Brain pericyte (primary cell): ENCODE measurements around the gene DNAJC10.
"Not testable (repeated sequence)": the region's sequence is repeated elsewhere in the genome, so short reads cannot be mapped to it uniquely, and the experiment has no call there.

Experiments used
- DNase-seq: peaks from one replicate; pipeline ENCODE4 v3.0.0-alpha.2; 2012; ENCODE audit warnings: low read depth, low spot score

The DNAJC10 gene

DNA sequence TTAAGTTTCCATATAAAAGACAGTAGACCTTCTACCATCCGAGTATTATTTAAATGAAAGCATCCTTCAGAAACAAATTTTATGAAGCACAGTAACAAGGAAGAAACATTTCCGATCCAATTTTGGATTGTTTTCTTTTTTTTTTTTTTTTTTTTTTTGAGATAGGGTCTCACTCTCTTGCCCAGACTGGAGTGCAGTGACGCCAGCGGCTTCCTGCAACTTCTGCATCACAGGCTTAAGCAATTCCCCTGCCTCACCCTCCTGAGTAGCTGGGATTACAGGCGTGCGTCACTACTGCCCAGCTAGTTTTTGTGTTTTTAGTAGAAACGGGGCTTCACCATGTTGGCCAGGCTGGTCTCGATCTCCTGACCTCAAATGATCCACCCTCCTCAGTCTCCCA is 3.1 kb downstream of the DNAJC10 start:
- DNase-seq, result not testable (repeated sequence)

DNA sequence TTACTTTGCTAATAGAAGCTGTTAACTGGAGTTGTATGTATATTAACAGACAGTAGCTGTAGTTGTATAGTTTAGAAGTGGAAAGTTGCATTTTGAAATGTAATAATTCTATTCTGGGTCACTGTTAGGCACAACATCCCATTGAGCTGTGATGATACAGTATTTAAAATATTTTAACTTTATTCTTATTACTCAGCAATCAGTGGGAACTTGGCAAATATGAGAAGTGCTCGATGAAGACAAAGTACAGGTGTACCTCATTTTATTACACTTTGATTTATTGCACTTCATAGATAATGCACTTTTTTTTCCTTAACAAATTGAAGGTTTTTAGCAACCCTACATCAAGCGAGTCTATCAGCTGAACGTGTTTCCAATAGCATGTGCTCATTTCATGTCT is 8.6 kb downstream of the DNAJC10 start:
- no peak for DNase-seq

DNA sequence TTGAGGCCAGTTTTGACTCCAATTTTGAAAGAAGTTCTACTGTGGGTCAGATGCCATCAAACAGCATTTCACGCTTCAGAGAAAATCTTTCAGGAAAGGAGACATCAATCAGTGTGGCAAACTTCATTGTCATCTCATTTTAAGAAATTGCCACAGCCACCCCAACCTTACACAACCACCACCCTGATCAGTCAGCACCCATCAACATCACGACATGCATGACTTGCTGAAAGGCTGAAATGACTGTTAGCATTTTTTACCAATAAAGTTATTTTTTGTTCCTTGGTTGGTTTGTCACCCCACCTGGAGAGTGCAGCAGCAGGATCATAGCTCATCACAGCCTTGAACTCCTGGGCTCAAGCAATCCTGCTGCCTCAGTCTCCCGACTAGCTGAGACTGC is 10.4 kb downstream of the DNAJC10 start:
- DNase-seq, result no peak

DNA sequence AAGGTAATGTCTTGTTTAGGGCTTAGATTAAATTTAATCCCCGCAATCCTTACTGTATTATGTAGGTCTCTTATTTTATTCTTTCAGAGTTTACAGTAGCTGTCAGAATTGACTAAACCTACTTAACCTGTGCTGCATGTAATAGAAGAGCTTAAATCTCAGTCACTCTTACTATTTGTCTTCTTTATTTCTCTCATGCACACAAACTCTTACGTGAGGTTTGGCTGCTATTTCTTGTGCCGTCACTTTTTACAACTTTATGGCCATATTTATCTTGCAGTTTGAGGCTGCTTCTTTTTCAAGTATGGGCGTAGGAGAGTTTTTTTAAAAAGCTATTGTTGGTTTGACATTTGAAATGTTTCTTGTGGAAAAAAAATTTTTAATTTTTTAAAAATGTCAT is 12.0 kb downstream of the DNAJC10 start:
- no peak for DNase-seq

DNA sequence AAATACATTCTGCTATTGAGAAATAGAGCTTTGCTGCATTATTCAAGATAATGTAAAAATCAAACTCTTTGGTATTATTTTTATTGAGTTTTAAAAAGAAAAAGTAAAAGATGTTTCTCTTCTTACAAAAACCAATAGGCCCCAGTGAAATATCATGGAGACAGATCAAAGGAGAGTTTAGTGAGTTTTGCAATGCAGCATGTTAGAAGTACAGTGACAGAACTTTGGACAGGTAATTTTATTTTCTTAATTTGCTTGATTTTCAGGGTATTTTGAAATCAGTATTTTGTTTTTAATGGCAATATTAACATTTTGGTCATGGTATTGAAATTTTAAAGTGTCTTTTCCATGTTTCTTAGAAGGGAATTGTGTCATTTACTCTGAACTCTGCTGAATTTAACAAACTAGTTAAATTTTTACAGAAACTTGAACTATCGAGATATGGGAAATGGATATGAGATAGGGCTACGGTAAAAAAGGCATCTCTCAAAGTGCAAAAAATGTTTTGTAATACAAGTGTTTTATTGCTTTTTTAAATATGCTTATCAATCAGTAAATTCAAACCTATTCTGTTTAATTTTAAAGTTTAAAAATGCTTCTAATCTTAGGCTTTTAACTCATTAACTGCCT is 13.8 kb downstream of the DNAJC10 start:
- no peak for DNase-seq

DNA sequence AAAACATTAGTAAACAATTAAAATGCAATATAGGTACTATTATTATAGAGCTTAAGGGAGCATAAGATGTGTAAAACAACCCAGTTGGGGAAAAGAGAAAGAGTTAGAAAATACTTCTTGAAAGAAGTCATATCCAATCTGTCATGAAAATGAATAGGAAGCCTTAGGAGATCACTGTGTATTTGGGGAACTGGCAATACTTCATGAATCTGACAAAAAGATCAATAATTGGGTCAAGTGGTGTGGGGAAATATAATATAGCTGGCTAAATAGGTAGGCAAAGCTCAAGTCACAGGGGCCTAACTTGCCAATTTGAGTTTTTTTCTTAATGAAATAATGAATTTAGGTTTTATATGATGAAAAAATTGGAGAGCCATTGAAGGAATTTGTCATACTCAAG is 14.4 kb downstream of the DNAJC10 start:
- DNase-seq, result no peak

DNA sequence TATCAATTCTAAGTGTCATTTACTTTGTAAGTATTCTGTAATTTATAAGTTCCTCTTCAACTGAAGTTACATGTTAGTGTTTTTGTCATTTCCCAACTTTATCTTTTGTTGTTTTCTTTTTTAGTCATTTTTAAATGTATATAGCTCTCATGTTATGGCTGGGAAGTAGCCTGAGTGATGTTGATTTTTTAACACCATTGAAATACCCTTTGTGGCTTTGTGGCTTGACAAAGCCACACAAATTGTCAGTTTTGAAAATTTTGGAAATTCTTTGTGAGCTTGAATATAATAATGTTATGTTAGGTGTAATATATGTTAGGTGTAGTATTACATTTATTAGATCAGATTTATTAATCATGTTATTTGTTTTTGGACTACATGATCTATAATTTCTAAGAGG is 16.7 kb downstream of the DNAJC10 start:
- no peak for DNase-seq

DNA sequence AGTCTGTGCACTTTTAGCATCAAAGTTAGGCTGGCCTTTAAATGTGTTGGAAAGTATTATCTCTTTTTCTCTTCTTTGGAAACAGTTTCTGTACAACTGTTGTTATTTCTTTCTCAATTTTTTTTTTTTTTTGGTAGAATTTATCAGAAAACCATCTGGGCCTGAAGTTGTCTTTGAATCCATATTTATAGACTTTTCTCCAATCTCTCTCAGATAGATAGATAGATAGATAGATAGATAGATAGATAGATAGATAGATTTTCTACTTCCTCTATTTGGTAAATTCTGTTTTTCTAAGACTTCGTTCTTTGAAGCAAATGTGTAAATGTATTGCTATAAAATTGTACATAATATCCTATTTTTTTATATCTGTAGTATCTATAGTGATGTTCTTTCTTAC is 17.5 kb downstream of the DNAJC10 start:
- no peak for DNase-seq

DNA sequence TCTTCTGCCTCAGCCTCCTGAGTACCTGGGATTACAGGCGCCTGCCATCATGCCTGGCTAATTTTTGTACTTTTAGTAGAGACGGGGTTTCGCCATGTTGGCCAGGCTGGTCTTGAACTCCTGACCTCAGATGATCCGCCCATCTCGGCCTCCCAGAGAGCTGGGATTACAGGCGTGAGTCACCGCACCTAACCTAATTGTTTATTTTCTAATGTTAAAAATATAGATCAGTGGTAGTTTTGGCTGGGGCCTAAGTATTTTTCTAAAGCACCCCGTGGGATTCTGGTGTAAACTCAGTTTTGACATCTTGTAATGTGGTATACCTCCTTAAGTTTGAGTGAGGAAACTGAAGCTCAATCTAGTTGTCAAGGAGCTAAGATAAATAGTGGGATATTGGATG is 20.8 kb downstream of the DNAJC10 start:
- DNase-seq, result not testable (repeated sequence)

DNA sequence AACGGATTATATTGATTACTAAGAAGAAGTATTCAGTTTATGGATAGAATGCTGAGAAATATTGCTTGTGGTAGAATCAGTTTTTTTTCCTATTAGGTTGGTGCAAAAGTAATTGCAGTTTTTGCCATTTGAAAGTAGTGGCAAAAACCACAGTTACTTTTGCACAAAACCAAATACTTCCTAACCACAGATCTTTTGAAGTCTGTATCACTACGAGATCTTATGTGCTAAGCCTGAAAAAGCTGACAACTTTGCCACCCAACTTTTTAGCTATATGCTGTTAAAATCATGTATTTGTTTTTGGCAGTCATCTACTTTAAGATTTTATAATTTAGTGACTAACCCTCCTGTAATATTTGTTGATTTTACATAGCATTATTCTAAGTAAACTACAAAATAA is 24.6 kb downstream of the DNAJC10 start:
- DNase-seq, result no peak

DNA sequence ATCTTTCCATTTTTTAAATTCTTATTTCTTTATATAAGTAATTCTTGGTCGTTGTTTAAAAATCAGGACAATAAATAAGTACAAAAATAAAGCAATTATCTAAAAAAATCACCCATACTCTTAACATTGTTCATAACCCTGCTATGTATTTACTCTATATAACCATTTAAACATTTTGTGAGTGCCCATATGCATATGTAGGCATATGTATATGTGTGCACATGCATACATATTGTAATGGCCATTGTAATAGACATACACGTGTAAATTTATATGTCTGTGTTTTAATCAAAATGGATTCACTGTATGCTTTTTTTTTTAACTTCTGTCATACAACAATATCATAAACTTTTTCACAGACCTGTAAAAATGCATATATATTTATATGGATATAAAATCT is 25.6 kb downstream of the DNAJC10 start:
- DNase-seq, result no peak

DNA sequence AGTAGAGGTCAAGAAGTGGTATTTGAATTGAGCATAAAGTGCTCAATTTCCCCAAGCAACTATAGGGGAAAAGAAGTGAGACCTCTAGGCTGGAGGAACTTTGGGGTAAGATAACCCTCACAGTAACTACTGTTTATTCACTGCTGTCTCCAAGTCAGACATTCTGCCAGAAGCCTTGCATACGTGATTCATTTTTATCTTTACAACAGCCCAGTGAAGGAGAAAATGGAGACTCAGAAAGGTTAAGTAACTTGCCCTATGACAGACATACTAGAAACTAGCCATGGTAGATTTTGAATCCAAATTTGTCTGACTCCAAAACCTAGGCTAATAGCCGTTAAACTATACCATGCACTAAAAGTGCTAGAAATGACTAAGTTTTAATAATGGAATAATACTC is 28.4 kb downstream of the DNAJC10 start:
- DNase-seq, result no peak

DNA sequence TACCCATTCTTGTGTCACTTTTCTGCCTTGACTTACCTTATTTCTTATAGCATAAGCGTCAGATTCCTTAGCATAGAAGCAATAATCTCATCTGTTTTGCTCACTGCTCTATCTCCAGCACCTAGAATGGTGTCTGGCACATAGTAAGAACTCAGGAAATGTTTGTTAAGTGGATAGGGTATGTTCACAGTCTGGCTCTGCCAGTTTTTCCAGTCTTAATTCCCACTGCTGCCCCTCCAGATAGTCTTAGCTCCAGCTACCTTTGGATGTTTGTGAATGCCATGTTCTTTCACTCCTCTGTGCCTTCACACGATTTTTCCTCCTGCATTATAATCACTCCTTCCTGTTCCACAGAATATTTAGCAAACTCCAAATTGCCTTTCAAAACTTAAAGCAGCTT is 29.0 kb downstream of the DNAJC10 start:
- DNase-seq, result no peak

DNA sequence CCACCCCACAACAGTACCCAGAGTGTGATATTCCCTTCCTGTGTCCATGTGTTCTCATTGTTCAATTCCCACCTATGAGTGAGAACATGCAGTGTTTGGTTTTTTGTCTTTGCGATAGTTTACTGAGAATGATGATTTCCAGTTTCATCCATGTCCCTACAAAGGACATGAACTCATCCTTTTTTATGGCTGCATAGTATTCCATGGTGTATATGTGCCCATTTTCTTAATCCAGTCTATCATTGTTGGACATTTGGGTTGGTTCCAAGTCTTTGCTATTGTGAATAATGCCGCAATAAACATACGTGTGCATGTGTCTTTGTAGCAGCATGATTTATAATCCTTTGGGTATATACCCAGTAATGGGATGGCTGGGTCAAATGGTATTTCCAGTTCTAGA is 29.8 kb downstream of the DNAJC10 start:
- not testable (repeated sequence) for DNase-seq

DNA sequence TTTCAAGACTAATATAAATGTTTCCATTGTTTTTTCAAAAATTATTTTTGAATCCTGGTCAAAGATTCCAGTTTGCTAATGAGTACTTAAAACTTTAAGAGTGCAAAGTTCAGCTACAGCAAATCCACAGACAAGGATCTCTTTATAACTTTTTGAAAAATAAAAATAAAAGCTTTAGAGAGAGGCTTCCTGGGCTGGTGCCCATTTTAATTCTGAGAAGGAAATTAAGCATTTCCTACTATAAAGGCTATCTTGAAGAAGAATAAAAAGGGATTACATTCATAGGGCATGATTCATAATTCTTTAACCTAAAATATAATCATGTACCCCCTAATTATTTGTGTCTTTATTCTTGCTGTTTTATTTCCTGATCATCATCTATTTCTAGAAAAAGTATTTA is 38.2 kb downstream of the DNAJC10 start:
- no peak for DNase-seq

DNA sequence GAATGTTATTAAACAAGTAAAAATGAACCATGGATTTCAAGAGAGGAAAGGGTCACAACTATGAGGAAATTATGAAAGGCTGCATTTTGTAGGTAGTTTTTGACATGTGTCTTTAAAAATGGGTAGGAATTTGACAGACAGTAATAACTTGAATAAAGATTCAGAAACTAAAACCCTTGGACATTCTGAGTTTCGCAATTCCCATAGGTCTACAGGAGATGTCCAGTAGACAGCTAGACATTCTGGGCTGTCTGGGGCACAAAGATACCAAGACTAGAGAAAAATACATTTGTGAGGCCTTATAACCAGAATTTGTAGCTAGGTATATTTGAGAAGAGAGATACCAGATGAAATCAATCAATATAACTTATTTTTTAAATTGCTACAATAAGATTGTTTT is 42.3 kb downstream of the DNAJC10 start:
- DNase-seq, result no peak

DNA sequence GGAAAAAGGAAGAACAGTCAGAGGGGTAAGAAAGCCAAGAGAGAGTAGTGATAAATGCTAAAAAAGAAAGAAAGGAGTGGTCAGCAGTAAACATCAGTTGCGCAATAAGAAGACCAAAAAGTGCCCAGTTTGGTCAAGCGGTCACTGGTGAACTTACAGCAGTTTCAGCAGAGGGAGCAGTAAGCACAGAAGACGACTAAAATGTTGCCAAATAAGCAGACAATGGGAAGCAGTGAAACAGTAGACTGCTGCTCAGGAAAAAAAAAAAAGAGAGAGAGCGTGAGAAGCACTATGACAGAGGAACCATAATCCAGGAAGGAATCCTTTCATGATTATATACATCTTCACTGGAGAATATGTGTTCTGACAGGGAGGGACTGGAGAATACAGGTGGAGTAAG is 45.8 kb downstream of the DNAJC10 start:
- no peak for DNase-seq

DNA sequence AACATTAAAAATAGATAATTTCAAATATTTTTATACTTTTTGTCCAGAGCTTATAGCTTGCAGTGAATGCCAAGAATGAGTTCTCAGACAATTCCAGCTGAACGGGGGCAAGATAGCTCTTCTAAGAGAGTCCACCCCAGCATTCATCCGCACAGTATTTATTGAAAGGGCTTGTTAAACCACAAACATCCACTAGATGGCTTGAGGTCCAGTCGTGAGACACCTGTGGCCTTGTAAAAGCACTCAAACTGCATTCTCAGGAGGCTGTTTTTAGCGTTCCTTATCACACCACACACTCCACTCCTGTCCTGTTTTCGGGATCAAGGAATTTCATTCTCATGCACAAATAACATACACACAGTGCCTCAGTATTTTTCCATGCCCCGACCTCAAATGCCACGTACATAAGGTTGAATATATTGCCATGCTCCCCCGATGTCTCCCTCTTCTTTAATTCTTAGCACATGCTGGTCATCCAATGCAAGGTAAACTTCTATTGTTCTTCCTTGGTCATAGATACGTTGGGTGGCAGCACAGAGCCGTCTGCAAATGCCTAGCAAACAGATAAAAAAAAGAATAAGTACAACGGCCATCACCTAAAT is 47.4 kb downstream of the DNAJC10 start:
- DNase-seq, result no peak

DNA sequence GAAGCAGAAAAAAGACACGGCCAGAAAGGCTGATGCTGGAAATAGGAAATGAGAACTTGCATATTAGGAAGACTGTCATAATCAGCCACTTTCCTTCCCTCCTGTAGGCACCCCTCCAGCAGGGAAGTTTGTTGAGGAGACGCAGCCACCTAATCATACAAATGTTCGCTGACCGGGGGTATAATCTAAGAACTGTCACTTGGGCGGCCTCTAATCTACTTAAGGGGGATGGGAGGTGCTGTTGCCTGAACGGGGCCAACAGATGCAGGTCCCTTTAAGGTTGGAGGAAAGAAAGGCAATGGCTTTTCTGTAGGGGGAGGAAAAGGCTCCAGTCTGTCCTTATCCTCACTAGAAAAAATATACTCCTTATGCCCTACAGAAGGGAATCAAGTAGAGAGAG is 50.6 kb downstream of the DNAJC10 start:
- DNase-seq, result no peak

DNA sequence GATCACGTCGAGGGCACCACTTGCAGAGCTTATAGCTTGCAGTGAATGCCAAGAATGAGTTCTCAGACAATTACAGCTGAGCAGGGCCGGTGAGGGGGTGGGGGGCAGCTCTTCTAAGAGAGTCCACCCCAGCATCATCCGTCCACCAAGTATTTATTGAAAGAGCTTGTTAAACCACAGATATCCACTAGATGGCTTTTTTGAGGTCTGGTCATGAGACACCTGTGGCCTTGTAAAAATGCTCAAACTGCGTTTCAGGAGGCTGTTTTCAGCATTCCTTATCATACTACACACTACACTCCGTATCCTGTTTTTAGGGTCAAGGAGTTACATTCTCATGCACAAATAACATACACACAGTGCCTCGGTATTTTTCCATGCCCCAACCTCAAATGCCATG is 51.5 kb downstream of the DNAJC10 start:
- DNase-seq, result no peak

DNA sequence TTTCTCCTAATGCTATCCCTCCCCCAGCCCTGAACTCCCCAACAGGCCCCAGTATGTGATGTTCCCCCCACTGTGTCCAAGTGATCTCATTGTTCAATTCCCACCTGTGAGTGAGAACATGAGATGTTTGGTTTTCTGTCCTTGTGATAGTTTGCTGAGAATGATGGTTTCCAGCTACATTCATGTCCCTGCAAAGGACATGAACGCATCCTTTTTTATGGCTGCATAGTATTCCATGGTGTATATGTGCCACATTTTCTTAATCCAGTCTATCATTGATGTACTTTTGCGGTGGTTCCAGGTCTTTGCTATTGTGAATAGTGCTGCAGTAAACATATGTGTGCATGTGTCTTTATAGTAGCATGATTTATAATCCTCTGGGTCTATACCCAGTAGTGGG is 52.9 kb downstream of the DNAJC10 start:
- not testable (repeated sequence) for DNase-seq

DNA sequence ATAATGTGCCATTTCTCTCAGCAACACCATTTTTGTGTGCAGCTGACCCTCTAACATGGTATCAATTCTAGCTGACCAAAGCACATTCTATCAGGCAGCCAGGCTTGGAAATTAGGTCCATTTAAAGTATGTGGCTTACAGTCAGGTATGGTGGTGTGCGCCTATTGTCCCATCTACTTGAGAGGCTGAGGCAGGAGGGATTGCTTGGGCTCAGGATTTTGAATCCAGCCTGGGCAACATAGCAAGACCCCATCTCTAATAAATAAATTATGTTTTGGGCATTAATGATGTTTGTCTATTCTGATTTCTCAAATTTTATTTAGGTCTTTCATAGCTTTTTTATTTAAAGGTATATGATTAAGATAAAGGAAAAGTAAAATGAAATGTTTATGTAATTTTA is 63.3 kb downstream of the DNAJC10 start:
- DNase-seq, result no peak

DNA sequence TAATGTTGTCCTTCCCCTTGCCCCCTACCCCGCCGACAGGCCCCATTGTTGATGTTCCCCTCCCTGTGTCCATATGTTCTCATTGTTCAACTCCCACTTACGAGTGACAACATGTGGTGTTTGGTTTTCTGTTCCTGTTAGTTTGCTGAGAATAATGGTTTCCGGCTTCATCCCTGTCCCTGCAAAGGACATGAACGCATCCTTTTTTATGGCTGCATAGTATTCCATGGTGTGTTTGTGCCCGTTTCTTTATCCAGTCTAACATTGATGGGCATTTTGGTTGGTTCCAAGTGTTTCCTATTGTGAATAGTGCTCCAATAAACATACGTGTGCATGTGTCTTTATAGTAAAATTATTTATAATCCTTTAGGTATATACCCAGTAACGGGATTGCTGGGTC is 65.0 kb downstream of the DNAJC10 start:
- not testable (repeated sequence) for DNase-seq

DNA sequence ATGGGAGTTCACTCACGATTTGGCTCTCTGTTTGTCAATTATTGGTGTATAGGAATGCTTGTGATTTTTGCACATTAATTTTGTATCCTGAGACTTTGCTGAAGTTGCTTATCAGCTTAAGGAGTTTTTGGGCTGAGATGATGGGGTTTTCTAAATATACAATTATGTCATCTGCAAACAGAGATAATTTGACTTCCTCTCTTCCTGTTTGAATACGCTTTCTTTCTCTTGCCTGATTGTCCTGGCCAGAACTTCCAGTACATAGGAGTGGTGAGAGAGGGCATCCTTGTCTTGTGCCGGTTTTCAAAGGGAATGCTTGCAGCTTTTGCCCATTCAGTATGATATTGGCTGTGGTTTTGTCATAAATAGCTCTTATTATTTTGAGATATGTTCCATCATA is 66.6 kb downstream of the DNAJC10 start:
- DNase-seq, result not testable (repeated sequence)
